Anterior cingulate cortex (tissue), 58 donors: ENCODE data around the gene TMEM14C.
"Not testable (repeated sequence)": the region's sequence is repeated elsewhere in the genome, so short reads cannot be mapped to it uniquely, and the experiment has no call there.

Experiments
- DNase-seq, 58 donors: peaks; one replicate each; lab custom pipeline; 2025; lab: John Stamatoyannopoulos, UW

Gene TMEM14C

DNA sequence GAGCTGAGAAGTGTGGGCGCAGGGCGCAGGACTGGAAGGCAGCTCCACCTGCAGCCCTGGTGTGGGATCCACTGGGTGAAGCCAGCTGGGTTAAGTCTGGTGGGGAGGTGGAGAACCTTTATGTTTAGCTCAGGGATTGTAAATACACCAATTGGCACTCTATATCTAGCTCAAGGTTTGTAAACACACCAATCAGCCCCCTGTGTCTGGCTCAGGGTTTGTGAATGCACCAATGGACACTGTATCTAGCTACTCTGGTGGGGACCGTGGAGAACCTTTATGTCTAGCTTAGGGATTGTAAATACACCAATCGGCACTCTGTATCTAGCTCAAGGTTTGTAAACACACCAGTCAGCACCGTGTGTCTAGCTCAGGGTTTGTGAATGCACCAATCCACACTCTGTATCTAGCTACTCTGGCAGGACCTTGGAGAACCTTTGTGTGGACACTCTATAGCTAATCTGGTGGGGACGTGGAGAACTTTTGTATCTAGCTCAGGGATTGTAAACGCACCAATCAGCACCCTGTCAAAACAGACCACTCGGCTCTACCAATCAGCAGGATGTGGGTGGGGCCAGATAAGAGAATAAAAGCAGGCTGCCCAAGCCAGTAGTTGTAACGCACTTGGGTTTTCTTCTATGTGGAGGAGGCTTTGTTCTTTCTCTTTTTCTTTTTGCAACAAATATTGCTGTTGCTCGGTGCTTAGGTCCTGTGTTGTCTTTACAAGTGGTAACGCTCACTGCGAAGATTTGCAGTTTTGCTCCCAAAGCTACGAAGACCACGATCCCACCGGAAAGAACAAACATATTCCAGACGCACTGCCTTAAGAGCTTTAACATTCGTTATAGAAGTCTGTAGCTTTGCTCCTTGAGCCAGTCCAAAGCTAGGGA is 1.7 kb upstream of the TMEM14C start:
- not testable (repeated sequence) for DNase-seq

DNA sequence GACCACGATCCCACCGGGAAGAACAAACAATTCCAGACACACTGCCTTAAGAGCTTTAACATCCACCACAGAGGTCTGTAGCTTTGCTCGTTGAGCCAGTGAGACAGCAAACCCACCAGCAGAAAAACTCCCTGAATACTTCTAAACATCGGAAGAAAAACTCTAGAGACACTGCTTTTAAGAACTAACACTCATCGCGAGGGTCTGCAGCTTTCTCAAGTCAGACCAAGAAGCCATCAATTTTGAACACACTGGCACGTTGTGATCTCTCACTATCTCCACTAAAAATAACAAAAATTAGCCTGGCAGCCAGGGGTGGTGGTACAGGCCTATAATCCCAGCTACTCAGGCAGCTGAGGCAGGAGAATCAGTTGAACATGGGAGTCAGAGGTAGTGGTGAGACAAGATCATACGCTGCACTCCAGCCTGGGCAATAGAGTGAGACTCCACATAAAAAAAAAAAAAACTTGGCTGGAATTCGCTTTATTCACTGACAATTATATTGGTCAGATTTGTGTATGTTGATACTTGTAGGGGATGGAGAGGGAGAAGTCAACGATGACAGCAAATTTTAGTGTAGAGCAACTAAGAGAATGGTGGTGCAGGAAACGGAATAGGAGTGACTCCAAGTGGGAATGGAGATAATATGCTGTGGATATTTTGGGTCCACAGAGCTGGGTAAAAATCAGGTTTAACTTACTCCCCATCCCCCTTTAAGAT is 860 bp upstream of the TMEM14C start:
- no peak for DNase-seq

DNA sequence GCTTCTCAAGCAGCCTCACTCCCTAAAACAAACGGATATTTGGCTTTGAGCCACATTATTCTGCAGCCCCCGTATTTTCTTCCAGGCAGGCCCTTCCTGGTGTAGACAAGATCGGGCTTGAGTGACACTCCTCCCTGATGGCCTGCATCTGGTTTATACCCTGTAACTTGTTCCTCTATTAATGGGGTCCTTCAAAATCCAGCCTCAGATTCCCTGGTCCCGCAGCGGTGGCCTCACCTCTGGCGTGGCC is 375 bp upstream of the TMEM14C start:
- no peak for DNase-seq

DNA sequence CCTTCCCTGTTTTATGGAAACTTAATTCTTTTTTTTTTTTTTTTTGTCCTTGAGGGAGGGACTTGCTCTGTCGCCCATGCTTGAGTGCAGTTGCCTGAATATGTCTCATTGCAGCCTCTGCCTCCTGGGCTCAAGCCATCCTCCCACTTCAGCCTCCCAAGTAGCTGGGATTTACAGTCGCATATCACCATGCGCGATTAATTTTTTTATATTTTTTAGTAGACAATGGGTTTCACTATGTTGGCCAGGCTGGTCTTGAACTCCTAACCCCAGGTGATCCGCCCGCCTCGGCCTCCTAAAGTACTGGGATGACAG is 654 bp downstream of the TMEM14C start:
- DNase-seq, result no peak

DNA sequence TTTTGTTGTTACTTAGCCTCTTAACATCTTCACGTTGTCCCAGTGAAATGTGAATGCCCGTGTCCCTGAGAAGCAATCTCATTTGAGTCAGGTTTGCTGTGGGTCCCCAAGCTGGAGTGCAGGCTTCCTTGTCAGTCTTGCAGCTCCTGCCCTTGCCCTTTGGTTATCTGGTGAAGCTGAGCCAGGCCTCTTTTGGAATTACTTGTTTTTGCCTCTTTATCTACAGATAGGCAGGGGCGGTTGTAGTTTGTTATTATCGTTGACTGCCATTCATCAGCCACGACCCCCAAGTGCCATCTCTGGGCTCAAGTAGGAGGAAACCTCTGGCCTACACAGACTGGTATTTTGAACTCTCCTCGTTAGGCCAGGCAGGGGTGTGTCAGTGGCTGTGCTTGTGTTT is 2.2 kb downstream of the TMEM14C start:
- no peak for DNase-seq

DNA sequence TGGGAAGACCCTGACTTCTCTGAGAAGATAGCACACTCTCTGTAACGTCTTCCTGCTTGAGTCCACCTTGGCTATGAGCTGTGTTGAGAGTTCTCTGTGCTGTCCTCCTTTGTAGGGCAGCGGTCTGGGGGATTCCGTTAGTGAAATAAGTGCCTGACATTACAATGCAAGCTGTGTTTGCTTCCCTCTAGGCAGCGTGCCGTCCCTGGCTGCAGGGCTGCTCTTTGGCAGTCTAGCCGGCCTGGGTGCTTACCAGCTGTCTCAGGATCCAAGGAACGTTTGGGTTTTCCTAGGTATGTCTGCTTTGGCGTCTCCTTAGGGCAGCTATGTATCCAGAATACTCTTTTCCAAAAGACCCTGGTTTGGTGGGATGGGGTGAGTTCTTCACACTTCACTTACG is 2.8 kb downstream of the TMEM14C start:
- DNase-seq, result peak in 36 of 58 donors; percentile 6 to 67 (median 31)

DNA sequence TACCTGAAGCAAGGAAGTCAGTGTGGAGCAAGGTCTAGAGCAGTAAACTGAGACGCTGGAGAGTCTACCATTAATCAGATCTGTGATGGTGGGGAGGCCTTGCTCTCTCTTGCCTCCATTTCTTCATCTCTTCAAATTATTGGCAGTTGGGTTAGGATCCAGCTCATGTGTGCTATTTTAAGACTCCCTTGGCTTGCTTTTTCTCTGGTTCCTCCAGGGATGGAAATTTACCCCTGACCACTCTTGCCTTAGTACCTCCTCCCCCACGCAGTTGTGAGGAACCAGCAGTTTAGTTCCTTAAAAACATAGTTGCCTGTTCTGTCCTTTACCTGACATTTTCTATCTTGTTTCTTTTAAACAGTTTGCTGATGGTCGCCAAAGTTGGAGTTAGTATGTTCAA is 7.4 kb downstream of the TMEM14C start:
- DNase-seq, result peak in 3 of 58 donors; percentile 4 to 12 (median 10)

DNA sequence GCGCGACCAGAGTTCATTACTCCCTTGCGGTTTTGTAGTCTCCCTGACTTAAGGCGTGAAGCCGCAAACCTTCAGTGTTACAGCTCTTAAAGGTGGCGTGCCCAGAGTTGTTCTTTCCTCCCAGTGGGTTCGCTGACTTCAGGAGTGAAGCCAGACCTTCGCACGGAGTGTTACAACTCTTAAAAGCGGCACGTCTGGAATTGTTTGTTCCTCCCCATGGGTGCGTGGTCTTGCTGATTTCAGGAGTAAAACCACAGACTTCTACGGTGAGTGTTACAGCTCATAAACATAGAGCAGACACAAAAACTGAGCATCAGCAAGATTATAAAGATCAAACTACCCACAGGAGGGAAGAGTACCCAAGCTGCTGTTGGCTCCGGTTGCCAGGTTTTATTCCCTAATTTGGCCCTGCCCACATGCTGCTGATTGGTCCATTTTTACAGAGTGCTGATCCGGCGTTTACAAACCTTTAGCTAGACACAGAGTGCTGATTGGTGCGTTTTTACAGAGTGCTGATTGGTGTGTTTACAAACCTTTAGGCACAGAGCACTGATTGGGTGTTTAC is 10.4 kb downstream of the TMEM14C start:
- DNase-seq, result no peak

DNA sequence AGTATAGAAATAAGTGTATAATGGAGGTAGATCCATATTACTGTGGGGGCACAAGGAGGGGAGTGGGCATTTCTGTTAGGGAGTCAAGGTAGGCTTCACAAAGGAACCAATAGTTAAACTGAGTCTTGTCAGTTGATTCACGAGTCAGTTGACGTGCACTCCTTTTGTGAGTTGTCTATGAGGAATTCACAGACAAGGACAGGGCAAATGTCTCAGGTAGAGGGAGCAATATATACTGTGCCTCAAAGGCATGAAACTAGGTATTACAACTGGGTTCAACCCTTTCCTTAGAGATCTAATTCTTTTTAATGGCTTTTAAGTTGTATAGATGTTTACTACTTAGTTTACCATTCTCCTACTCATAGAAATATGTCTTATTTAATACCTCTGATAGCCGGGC is 11.0 kb downstream of the TMEM14C start:
- DNase-seq, result no peak

DNA sequence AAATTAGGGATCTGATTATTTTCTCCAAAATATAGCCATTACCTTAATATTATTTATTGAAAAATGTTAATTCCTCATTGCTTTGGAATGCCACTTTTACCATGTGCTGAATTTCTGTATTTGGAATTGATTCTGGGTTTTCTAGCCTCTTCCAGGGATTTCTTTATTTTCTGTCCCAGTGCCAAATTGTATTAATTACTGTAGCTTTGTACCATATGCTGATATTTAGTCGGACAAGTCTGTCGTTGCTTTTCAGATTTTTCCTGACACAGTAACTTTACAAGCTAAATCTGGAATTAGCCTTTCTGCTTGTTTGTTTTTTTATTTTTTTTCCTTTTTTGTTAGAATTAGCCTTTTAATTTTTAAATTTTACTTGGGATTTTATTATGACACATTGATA is 13.9 kb downstream of the TMEM14C start:
- no peak for DNase-seq

DNA sequence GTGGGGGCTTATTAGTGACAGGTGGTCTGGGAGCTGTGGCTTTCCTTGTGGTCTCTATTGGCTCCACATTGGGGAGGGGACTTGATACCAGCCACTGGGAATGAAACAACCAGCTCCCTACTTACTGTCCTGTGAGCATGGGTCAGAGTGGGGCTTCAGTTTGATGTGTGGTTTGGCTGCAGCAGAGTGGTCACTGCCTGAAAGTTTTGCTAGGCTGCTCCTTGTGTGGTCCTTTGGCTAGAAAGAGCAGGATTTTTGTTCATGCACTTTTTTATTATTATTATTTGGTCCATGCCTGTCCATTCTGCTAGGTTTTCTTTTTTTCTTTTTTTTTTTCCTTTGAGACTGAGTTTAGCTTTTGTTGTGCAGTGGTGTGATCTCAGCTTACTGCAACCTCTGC is 17.2 kb downstream of the TMEM14C start:
- DNase-seq, result no peak

DNA sequence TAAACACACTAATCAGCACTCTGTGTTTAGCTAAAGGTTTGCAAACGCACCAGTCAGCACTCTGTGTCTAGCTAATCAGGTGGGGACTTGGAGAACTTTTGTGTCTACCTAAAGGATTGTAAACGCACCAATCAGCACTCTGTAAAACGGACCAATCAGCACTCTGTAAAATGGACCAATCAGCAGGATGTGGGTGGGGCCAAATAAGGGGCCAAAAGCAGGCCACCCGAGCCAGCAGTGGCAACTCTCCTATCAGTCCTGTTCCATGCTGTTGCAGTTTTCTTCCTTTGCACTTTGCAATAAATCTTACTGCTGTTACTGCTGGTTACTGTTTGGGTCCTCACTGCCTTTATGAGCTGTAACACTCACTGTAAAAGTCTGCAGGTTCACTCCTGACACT is 18.8 kb downstream of the TMEM14C start:
- not testable (repeated sequence) for DNase-seq

DNA sequence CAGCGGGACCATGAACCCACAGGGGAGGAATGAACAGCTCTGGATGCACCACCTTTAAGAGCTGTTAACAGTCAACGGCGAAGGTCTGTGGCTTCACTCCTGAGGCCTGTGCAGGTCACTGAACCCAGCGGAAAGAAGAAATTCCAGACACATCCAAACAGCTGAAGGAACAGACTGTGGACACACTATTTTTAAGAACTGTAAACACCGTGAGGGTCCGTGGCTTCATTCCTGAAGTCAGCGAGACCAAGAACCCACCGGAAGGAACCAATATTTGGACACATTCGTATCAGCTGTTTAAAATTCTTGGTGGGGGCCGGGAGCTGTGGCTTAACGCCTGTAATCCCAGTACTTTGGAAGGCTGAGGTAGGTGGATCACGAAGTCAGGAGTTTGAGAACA is 19.4 kb downstream of the TMEM14C start:
- DNase-seq, result no peak

DNA sequence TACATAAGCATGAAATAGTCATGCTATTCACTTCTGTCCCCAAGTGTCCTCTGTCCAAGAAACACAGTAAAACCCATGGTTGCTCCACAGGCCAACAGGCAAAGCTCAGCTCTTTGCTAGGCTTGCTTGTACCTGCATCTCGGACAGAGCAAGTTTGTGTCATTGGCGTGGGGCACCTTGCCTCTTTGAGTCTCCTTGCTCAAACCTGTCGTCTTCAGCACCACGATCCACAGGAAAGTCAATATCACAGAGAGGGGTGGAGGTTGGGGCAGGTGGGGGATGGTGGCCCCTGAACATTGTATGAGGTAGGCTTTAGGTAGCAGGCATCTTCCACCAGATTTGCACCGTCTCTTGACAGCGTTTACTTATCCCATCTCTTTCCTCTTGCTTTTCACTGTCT is 20.6 kb downstream of the TMEM14C start:
- DNase-seq, result no peak

DNA sequence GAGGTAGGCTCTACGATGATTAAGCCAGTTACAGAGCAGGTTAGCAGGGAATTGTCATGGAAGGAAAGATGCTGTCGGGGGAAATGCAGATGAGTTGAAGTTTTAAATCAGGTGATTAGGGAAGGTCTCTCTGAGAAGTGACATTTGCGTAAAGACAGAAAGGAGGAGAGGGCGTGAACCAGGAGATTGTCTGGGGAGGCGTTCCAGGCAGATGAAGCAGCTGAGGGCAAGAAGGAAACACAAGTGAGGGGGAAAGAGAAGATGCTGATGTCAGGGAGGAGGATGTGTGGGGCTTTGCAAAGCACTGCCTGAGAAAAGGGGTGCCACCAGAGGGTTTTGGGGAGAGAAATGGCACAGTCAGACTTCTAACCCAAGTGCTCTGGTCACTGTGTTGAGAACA is 22.2 kb downstream of the TMEM14C start:
- DNase-seq, result no peak

DNA sequence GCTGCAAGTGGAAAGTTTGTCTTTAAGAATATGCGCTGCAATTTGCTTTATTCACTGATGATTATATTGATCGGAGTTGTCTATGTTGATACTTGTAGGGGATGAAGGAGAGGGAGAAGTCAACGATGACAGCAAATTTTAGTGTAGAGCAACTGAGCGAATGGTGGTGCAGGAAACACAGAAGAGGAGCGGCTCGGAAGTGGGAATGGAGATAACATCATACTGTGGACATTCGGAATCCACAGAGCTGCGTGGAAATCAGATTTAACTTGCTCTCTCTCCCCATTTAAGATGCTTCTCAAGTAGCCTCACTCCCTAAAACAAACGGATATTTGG is 24.0 kb downstream of the TMEM14C start:
- peak in 1 of 58 donors; percentile 30 for DNase-seq

DNA sequence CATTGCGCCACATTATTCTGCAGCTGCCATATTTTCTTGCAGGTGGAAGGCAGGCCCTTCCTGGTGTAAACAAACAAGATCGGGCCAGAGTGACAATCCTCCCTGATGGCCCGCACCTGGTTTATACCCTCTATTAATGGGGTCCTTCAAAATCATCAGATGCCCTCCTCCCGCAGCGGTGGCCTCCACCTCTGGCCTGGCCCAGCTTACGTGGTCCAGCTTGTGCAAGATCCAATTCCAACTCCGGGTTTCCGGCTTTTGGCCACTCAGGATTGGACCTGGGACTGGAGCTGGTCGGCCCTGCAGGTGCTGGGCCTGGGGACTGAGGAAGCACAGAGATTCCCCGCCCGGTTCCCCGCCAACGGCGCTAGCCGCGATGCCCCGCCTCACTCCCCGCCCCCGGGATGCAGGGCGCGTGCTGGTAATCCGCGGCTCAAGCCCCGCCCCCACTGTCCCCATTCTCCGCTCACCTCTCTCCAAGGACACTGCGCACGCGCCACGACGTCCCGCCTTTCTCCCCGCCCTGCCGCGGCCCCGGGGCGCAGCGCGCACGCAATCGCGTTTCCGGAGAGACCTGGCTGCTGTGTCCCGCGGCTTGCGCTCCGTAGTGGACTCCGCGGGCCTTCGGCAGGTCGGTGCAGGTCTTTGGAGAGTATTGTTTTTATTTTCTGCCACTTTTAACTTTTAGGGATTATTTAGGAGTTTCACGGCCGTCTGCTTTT is 24.5 kb downstream of the TMEM14C start, which contains the start of gene TMEM14B:
TMEM14B (plus strand) TSS at position 555 of the 722 bp plus-strand sequence. CDS start 1,441 bp downstream, outside the sequence.
- peak; percentile 84 to 99 (median 98) for DNase-seq

DNA sequence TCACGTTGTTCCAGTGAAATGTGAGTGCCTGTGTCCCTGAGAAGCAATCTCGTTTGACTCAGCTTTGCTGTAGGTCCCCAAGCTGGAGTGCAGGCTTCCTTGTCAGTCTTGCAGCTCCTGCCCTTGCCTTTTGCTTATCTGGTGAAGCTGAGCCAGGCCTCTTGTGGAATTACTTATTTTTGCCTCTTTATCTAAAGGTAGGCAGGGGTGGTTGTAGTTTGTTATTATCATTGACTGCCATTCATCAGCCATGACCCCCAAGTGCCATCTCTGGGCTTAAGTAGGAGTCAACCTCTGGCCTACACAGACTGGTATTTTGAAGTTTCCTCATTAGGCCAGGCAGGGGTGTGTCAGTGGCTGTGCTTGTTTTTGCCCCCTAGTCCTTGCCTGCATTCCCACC is 26.9 kb downstream of the TMEM14C start:
- DNase-seq, result no peak

DNA sequence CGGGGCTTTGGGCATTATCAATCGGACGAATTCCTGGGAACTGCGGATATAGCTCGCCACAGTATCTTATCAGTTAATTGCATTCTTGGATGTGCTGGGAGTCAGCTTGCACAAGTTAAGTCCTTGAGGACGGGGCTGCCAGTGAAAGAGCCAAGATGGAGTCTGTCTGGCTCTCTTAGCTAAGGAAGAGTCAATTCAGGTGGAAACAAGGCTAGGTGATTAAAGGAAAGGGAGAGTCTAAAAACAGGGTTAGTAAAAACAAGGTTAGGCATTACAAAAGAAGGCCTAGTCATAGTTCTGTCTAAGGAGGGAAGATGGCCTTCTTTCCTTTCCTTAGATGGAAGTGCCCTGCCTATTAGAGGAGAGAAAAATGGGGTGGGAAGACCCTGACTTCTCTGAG is 27.7 kb downstream of the TMEM14C start:
- not testable (repeated sequence) for DNase-seq

DNA sequence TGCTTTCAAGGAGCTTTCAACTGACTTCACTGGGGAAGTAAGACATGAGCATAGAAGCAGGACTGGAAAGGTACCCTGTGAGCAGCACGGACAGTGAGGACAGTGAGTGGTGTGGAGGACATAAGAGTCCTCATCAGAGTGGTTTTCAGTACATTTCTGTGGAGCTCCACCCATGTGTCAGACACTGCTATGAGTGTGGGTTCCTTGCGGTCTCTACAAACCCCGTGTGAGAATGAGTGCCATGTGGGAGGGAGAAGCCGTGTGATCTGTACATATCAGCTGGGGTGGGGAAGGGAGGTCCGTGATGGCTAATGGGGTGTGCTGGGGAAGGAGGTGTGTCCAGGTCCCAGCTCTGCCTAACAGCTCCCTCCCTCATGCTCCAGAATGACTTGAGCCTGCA is 28.9 kb downstream of the TMEM14C start:
- not testable (repeated sequence) for DNase-seq

DNA sequence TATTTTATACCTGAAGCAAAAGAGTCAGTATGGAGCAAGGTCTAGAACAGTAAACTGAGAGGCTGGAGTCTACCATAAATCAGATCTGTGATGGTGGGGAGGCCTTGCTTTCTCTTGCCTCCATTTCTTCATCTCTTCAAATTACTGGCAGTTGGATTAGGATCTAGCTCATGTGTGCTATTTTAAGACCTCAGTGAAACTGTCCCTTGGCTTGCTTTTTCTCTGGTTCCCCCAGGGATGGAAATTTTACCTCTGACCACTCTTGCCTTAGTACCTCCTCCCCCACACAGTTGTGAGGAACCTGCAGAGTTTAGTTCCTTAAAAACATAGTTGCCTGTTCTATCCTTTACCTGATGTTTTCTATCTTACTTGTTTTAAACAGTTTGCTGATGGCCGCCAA is 33.2 kb downstream of the TMEM14C start:
- no peak for DNase-seq
